HL-60 (cell line): ENCODE data around the gene INTS11.

ENCODE experiments used
- CTCF ChIP-seq: IDR thresholded peaks from one replicate; pipeline ENCODE4 v1.5.1; 2011; ENCODE audit warnings: low read length, control low read depth, inconsistent platforms; ENCODE audit not compliant: insufficient read depth
- GABPA ChIP-seq: IDR thresholded peaks from 2 replicates; pipeline ENCODE4 v1.6.1; 2012; ENCODE audit warnings: low read depth
- POLR2AphosphoS5 ChIP-seq: IDR thresholded peaks from 2 replicates; pipeline ENCODE4 v1.6.1; 2012; ENCODE audit warnings: low read depth

- TF ChIP-seq CTCF (no peak), GABPA (no peak), POLR2AphosphoS5 (no peak)
Measured at GRCh38 chr1:1291023-1291528, 33.4 kb downstream of the INTS11 start.
